Neural crest cell (in vitro differentiated cells): ENCODE data around the gene ARHGDIA. TPM values are rescaled to one million over a fixed set of nuclear protein-coding genes. Genes with fewer than 3 reads are reported as not detected.

ENCODE experiments used
- DNase-seq: peaks from one replicate; pipeline ENCODE4 v3.0.0; 2021; ENCODE audit warnings: low read depth, mixed read lengths, low spot score
- H3K27ac Mint-ChIP-seq: one replicate; pipeline ENCODE4 v1.8.0; 2021; ENCODE audit warnings: mild to moderate bottlenecking, mixed read lengths; ENCODE audit not compliant: unreplicated experiment
- H3K27me3 Mint-ChIP-seq: 2 replicates; pipeline ENCODE4 v1.8.0; 2021; ENCODE audit warnings: low read depth, mild to moderate bottlenecking, mixed read lengths
- H3K36me3 Mint-ChIP-seq: 2 replicates; pipeline ENCODE4 v1.8.0; 2021; ENCODE audit warnings: low read depth, mild to moderate bottlenecking, mixed read lengths
- H3K4me1 Mint-ChIP-seq: 2 replicates; pipeline ENCODE4 v1.8.0; 2021; ENCODE audit warnings: mixed read lengths
- H3K4me3 Mint-ChIP-seq: one replicate; pipeline ENCODE4 v1.8.0; 2021; ENCODE audit warnings: mild to moderate bottlenecking, mixed read lengths
- H3K9me3 Mint-ChIP-seq: 2 replicates; pipeline ENCODE4 v1.8.0; 2021; ENCODE audit warnings: mixed read lengths
- CTCF ChIP-seq: fragments of 200-600 bp; sonication (generic); conservative IDR thresholded peaks from 2 replicates; pipeline ENCODE4 v1.5.0; 2021; ENCODE audit warnings: antibody characterized with exemption, mild to moderate bottlenecking
- total RNA-seq: library from RNA; stranded (reverse); gene quantifications from 2 replicates; pipeline ENCODE4 v1.2.1, GENCODE V29; 2021

ARHGDIA gene
- total RNA-seq, 1 donor from 2014 or later: 405 TPM

DNA sequence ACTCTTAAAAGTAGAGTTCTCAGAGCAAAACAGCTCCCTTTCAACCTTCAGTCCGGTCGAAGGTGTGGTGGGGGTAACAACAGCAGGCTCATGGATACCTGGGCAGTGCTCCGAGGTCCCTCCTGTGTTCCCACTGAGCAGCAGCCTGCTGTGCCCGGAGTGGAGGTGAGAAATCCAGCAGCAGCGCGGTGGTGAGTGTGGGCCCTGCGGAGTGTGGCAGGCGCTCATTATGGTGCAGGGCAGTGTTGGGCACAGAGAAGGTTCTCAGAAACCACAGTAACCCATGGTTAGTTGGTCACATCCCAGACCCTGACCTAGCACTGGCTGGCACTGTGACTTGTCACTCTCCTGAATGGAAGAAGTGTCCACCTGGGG lies 5.8 kb downstream of the ARHGDIA start:
- no peak for TF ChIP-seq CTCF
- Mint-ChIP-seq H3K4me1 (peaks cover 38% of the 10 kb centered on the region), H3K9me3 (no peaks in the 10 kb centered on the region), H3K36me3 (peaks cover 9% of the 10 kb centered on the region), H3K27ac (no peak overlapping the region), H3K27me3 (peaks cover 23% of the 10 kb centered on the region), H3K4me3 (peak overlapping the region; percentile 85)
- no peak for DNase-seq

- no peak for TF ChIP-seq CTCF
- Mint-ChIP-seq H3K9me3 (no peaks in the 10 kb centered on the region), H3K4me1 (peaks cover 36% of the 10 kb centered on the region), H3K4me3 (peak overlapping the region; percentile 88), H3K27me3 (peaks cover 19% of the 10 kb centered on the region), H3K27ac (no peak overlapping the region), H3K36me3 (peaks cover 7% of the 10 kb centered on the region)
- DNase-seq: no peak
Measured at GRCh38 chr17:81863833-81864768, 7.0 kb downstream of the ARHGDIA start.

GRCh38 chr17:81863123-81863675 lies 7.9 kb downstream of the ARHGDIA start:
- Mint-ChIP-seq H3K4me1 (peaks cover 35% of the 10 kb centered on the region), H3K9me3 (no peaks in the 10 kb centered on the region), H3K36me3 (peaks cover 7% of the 10 kb centered on the region), H3K27ac (no peak overlapping the region), H3K4me3 (peak overlapping the region; percentile 88), H3K27me3 (peaks cover 18% of the 10 kb centered on the region)
- DNase-seq: no peak
- no peak for TF ChIP-seq CTCF

- Mint-ChIP-seq H3K36me3 (peaks cover 7% of the 10 kb centered on the region), H3K4me3 (peak overlapping the region; percentile 96), H3K27me3 (peaks cover 9% of the 10 kb centered on the region), H3K27ac (peak overlapping the region; percentile 96), H3K9me3 (no peaks in the 10 kb centered on the region), H3K4me1 (peaks cover 29% of the 10 kb centered on the region)
- DNase-seq: peak; percentile 97
- no peak for TF ChIP-seq CTCF
Measured at GRCh38 chr17:81860756-81861568, 10.2 kb downstream of the ARHGDIA start.
